Measurements from ENCODE around the gene MSRB3. TPM values are rescaled to one million over a fixed set of nuclear protein-coding genes. Genes with fewer than 3 reads are reported as not detected.
"Not testable (repeated sequence)": the region's sequence is repeated elsewhere in the genome, so short reads cannot be mapped to it uniquely, and the experiment has no call there.

The MSRB3 gene
- total RNA-seq, 2 donors from 2014 or later = 0.16 to 0.24 TPM

DNA sequence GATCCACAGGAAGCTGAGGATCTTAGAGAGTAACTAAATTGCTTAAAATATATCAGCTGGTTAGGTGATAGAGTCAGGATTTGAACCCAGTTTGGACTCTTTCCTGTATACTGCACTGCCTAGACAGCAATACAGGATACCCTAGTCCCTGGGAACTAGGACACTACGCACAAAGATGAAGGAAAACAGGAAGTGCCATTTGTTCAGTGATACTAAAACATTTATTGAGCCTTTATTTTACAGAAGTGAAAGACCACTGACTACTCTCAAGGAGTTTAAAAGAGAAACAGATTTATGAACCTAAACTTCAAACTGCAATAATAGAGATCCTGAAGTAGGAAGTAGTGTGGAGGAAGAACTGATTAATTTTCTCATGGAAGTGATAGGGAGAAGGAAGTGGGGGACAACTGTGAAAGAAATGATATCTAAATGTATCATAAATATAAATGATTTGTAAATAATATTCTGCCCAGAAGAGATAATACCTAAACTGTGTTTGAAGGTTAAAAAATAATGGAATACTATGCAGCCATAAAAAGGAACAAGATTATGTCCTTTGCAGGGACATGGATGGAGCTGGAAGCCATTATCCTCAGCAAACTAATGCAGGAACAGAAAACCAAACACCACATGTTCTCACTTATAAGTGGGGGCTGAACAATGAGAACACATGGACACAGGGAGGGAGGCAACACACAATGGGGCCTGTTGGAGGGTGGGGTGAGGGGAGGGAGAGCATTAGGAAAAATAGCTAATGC lies 18.2 kb downstream of the MSRB3 start:
- Mint-ChIP-seq H3K27me3 (ENCODE audit: low read depth) (peaks cover 20% of the 10 kb centered on the region), H3K4me3 (no peak overlapping the region), H3K4me1 (ENCODE audit: low read depth) (no peaks in the 10 kb centered on the region), H3K27ac (no peak overlapping the region), H3K36me3 (ENCODE audit: insufficient read depth in 2 of 2) (peaks cover 0 to 3% of the 10 kb centered on the region in 2 donors), H3K9me3 (peaks cover 0 to 2% of the 10 kb centered on the region in 2 donors)
- DNase-seq (no peak), ATAC-seq (replicated peaks in 1 of 2) (no peak)

DNA sequence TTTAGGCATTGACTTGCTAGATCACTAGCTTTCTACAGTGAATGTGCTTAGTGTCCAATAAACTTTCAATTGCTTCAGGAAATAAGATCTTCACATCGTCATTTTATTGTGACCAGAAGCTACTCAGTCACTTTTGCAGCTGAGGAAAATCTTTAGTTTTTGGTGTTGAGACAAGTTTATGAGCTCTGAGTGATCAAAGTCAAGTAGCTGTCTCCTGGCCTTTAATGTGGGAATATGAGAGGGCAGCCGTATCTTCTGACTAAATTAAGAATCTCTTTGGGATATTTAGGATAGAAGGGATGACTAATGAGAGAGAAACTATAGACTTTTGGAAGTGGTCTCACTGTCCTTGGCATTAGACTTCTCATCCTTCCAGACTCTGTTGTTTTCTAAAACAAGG lies 21.6 kb downstream of the MSRB3 start:
- no peak for DNase-seq
- Mint-ChIP-seq H3K4me1 (ENCODE audit: low read depth) (no peaks in the 10 kb centered on the region), H3K27me3 (ENCODE audit: low read depth) (peaks cover 43% of the 10 kb centered on the region)

DNA sequence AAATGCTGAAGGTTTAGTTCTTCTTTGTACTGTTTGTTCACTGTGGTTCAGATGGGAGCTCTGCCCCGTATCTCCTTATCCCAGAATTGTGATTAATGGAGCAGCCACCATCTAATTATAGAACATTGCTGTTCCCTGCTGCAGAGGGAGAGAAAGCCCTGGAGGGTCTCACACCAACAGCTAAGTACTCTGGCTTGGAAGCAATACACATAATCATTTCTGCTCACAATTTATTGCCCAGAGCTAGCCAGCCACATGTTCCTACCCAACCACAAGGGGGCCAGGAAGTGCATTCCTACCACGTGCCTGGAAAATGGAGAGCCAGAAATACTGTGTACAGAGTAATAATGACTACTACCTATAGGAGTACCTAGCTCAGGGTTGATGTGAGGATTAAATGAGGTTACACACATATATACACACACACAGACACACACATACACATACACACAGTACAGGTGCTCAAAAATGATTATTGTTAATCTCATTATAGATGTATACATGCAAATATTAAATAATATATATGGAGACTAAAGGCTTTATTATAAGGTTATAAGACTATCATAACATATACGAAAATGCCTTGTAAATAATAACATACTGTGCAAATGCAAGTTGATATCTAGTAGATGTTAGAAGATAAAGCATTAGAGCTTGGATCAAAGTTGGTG lies 22.3 kb downstream of the MSRB3 start:
- no peak for ATAC-seq (replicated peaks in 1 of 2)
- no peak for DNase-seq

More for the DNA sequence above, 21.6 kb downstream of the MSRB3 start:
- no peak overlapping the region for H3K4me3 Mint-ChIP-seq
- peaks cover 0 to 2% of the 10 kb centered on the region in 2 donors for H3K9me3 Mint-ChIP-seq
- no peak overlapping the region for H3K27ac Mint-ChIP-seq
- no peak for ATAC-seq (replicated peaks in 1 of 2)
- H3K36me3 Mint-ChIP-seq (ENCODE audit: insufficient read depth in 2 of 2) = peaks cover 0 to 3% of the 10 kb centered on the region in 2 donors

DNA sequence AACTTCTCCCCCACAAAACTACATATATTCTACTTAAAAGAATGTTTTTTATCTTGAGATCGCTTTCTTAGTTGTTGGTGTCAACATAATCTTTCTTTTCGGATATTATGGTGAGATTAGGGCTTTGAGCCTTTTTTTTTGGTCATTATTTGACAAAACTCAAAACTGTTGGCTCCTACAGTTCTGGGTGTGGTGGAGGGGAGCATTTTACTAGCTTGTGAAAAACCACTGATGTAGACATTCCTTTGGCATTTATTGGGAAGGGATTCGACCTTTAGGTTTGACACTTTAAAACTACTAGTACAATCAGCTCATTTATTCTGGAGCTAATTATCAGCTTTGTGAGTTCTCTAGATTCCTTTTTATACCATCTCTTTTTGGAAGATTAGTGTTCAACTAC lies 24.4 kb downstream of the MSRB3 start:
- DNase-seq = no peak
- no peak for ATAC-seq (replicated peaks in 1 of 2)
- Mint-ChIP-seq H3K27me3 (ENCODE audit: low read depth) (peaks cover 42% of the 10 kb centered on the region), H3K27ac (no peak overlapping the region), H3K9me3 (no peaks in the 10 kb centered on the region), H3K36me3 (ENCODE audit: insufficient read depth in 2 of 2) (no peaks in the 10 kb centered on the region), H3K4me3 (no peak overlapping the region), H3K4me1 (ENCODE audit: low read depth) (peaks cover 5% of the 10 kb centered on the region)

More for the DNA sequence above, 22.3 kb downstream of the MSRB3 start:
- Mint-ChIP-seq H3K27ac (no peak overlapping the region), H3K4me1 (ENCODE audit: low read depth) (no peaks in the 10 kb centered on the region), H3K36me3 (ENCODE audit: insufficient read depth in 2 of 2) (peaks cover 0 to 3% of the 10 kb centered on the region in 2 donors), H3K9me3 (peaks cover 0 to 2% of the 10 kb centered on the region in 2 donors), H3K27me3 (ENCODE audit: low read depth) (peaks cover 43% of the 10 kb centered on the region), H3K4me3 (no peak overlapping the region)

DNA sequence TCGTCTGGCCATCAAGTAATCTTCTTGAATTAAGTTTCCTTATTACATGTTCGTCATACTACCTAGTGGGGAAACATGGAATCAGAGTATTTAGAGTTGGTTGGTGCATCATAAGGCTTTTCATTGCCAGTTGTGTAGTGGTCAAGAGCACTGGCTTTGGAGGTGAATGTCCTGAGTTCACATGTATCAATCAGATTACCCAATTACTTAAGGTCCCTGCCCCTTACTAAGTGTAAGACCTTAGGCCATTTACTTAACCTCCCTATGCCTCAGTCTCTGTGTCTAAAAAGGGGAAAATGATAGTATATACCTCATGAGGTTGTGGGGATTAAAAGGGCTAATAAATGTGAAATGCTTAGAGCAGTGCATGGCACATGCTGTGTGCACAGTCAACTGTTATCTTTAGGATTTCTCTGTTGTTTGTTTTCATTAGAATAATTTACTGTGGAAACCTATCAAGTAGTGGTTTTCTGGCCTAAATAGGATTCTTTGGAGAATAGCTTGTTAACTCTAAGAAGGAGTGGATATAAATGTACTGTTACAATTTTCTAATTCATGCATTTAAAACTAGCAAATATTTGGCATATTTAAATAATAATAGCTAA lies 27.0 kb downstream of the MSRB3 start:
- no peak for ATAC-seq (replicated peaks in 1 of 2)
- Mint-ChIP-seq H3K4me3 (no peak overlapping the region), H3K27ac (no peak overlapping the region), H3K9me3 (no peaks in the 10 kb centered on the region), H3K36me3 (ENCODE audit: insufficient read depth in 2 of 2) (no peaks in the 10 kb centered on the region), H3K27me3 (ENCODE audit: low read depth) (peaks cover 50% of the 10 kb centered on the region), H3K4me1 (ENCODE audit: low read depth) (peaks cover 12% of the 10 kb centered on the region)
- DNase-seq = no peak

DNA sequence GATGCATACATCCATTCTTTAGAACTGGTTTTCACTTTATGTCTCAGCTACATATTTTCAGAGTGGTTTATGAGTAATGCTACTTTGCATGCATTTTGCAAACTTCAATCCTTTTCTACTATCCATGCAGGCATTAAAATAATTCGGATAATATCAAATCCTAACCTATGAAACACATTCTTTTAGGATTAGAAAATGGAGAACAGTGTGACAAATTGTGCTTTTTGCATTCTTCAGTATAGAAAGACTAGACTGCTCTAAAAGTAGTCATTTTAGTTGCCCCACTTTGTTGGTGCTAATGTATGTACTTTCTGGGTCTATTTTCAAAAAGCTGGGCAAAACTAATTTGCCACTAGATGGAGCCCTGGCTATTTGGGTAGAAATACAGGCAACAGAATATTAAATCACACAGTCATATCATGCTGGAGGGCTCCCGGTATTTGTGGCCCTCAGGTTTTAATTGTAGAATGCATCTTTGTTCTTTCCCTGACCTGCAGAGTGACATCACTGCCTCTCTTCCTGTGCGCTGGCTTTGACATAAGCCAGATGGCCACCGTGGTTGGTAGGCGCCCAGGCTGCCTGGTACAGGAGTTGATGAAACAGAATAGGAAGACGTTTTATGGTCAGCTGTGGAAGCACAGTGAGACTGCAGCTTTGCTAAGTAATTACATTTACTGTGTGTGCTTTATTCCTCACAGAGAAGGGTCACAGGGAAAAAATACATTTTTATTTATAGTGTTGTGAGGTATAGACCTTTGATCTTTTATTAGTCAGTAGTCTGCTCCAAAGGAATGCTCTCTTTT lies 28.1 kb downstream of the MSRB3 start:
- Mint-ChIP-seq H3K27ac (no peak overlapping the region), H3K9me3 (no peaks in the 10 kb centered on the region), H3K4me3 (no peak overlapping the region), H3K4me1 (ENCODE audit: low read depth) (peaks cover 12% of the 10 kb centered on the region), H3K36me3 (ENCODE audit: insufficient read depth in 2 of 2) (no peaks in the 10 kb centered on the region), H3K27me3 (ENCODE audit: low read depth) (peaks cover 47% of the 10 kb centered on the region)
- no peak for DNase-seq
- ATAC-seq (replicated peaks in 1 of 2) = no peak

DNA sequence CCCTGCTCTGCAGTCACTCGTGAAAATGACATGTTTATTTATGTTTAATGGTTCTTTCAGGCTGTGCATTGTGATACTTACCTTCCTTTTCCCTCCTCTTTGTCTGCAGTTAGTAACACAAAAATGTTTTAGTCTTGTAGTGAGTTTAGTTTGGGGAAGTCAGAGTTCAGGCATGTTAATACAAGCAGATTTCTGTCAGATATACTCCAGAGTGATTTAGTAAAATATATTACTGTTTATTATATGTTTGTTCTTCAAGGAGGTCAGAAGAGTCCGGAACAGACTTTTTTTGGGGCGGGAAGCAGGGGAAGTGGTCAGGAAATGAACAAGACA lies 28.7 kb downstream of the MSRB3 start:
- Mint-ChIP-seq H3K9me3 (no peaks in the 10 kb centered on the region), H3K36me3 (ENCODE audit: insufficient read depth in 2 of 2) (no peaks in the 10 kb centered on the region), H3K4me1 (ENCODE audit: low read depth) (peaks cover 12% of the 10 kb centered on the region), H3K27ac (no peak overlapping the region), H3K4me3 (no peak overlapping the region), H3K27me3 (ENCODE audit: low read depth) (peaks cover 45% of the 10 kb centered on the region)
- DNase-seq (no peak), ATAC-seq (replicated peaks in 1 of 2) (no peak)

DNA sequence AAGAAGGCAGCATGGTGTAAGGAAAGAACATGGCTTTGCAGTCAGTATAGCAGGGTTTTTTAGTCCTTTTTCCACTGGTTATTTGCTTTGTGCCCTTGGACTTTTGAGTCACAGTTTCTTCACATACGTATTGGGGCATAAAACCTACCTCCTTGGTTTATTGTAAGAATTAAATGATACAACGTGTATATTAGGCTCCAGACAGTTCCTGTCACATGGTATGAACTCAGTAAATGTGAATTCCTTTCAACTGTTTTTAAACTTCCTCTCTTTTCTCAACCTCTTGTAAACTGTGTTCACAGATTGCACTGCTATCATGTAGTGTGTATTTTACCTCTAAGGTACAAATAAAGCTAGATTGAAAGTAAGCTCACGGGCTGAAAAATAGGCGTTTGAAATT lies 29.5 kb downstream of the MSRB3 start:
- peaks cover 42% of the 10 kb centered on the region for H3K27me3 Mint-ChIP-seq (ENCODE audit: low read depth)
- no peak overlapping the region for H3K27ac Mint-ChIP-seq
- H3K36me3 Mint-ChIP-seq (ENCODE audit: insufficient read depth in 2 of 2) = no peaks in the 10 kb centered on the region
- H3K4me1 Mint-ChIP-seq (ENCODE audit: low read depth) = peaks cover 12% of the 10 kb centered on the region
- no peaks in the 10 kb centered on the region for H3K9me3 Mint-ChIP-seq
- DNase-seq (no peak), ATAC-seq (replicated peaks in 1 of 2) (no peak)
- no peak overlapping the region for H3K4me3 Mint-ChIP-seq

DNA sequence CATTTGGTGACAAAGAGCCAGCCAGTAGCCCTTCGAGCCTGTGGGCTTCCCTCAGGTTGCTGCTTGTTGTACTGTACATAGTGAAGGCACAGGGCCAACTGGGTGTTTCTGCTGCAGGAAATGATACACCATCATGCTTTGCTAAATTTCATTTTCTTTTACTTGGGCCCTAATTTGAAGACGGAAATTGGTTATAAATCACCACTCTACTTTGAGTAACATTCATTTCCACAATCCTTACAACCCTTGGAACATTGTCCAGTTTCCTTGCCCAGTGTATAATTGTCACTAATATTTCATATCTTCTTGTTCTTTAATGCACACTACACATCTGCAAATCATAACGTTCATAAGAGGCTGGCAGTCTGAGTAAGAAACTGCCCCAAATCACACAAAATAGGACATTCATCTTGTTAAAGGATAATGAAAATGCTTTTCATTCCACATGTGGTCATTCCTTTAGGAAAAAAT lies 30.2 kb downstream of the MSRB3 start:
- Mint-ChIP-seq H3K4me1 (ENCODE audit: low read depth) (peaks cover 12% of the 10 kb centered on the region), H3K9me3 (no peaks in the 10 kb centered on the region), H3K36me3 (ENCODE audit: insufficient read depth in 2 of 2) (no peaks in the 10 kb centered on the region), H3K27me3 (ENCODE audit: low read depth) (peaks cover 36% of the 10 kb centered on the region), H3K27ac (no peak overlapping the region), H3K4me3 (no peak overlapping the region)
- DNase-seq (no peak), ATAC-seq (replicated peaks in 1 of 2) (no peak)

DNA sequence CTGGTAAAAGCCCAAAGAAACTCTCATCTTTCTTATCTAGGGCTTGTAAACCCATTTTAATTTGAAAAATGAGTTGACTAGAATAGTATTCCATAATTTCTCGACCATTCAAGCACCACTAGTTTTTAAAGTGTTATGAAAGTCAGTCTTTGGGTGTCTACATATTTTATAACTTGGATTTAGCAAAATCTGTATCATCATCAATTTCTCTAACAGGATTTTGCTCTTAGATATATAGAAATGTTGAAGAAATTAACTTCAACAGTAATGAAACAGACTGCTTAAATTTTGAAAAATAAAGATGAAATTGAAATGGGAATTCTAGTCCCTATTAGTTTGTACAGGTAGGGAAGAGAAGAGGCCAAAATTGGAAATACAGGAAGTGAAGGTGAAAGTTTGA lies 32.8 kb downstream of the MSRB3 start:
- no peaks in the 10 kb centered on the region for H3K9me3 Mint-ChIP-seq
- H3K4me3 Mint-ChIP-seq = no peak overlapping the region
- ATAC-seq (replicated peaks in 1 of 2) = no peak
- H3K27ac Mint-ChIP-seq = no peak overlapping the region
- DNase-seq = no peak
- H3K36me3 Mint-ChIP-seq (ENCODE audit: insufficient read depth in 2 of 2) = no peaks in the 10 kb centered on the region
- peaks cover 22% of the 10 kb centered on the region for H3K27me3 Mint-ChIP-seq (ENCODE audit: low read depth)
- H3K4me1 Mint-ChIP-seq (ENCODE audit: low read depth) = peaks cover 12% of the 10 kb centered on the region

DNA sequence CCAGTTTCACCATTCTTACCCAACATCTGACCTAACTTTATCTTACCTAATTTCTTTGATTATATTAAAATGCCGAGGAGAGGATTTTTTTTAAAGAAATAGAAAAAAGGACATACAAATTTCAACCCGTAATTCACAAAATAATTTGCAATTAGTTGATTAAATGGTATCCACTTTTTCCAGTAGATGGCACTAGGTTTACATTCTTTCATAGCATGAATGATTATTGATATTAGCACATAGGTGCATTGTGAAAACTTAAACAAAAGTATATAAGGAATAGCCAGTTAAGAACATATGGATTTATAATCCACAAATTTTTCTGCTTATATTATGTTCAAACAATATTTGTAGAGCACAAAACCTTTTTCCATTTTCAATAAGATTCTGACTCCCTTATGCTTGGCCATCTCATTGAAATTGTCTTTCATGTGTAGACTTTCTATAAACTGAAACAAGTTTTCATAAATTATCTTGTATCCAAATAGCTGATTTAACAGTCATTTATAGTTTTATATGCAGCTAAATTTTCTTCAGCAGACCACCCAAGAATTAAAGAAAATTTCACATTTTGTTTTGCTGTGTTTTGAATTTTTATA lies 35.3 kb downstream of the MSRB3 start:
- ATAC-seq (replicated peaks in 1 of 2) = no peak
- H3K27me3 Mint-ChIP-seq (ENCODE audit: low read depth) = peaks cover 12% of the 10 kb centered on the region
- H3K9me3 Mint-ChIP-seq = no peaks in the 10 kb centered on the region
- H3K4me1 Mint-ChIP-seq (ENCODE audit: low read depth) = no peaks in the 10 kb centered on the region
- no peaks in the 10 kb centered on the region for H3K36me3 Mint-ChIP-seq (ENCODE audit: insufficient read depth in 2 of 2)
- DNase-seq = no peak
- H3K4me3 Mint-ChIP-seq = no peak overlapping the region
- H3K27ac Mint-ChIP-seq = no peak overlapping the region

DNA sequence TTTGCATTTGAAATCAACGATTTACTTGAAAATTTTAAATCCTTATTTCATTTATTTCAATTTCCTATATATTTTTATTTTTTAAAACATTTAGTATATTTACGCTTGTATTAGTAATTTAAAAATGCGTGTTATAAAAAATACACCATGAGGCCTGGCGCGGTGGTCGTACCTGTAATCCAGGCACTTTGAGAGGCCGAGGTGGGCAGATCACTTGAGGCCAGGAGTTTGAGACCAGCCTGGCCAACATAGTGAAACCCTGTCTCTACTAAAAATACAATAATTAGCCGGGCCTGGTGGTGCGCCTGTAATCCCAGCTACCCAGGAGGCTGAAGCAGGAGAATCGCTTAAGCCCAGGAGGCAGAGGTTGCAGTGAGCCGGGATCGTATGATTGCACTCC lies 36.8 kb downstream of the MSRB3 start:
- not testable (repeated sequence) for H3K4me3 Mint-ChIP-seq; DNase-seq; H3K27me3 Mint-ChIP-seq (ENCODE audit: low read depth); H3K9me3 Mint-ChIP-seq; H3K27ac Mint-ChIP-seq; H3K4me1 Mint-ChIP-seq (ENCODE audit: low read depth); ATAC-seq (replicated peaks in 1 of 2); H3K36me3 Mint-ChIP-seq (ENCODE audit: insufficient read depth in 2 of 2)
